Thyroid gland (tissue), 4 donors: Measurements from ENCODE around the gene CLIP4.

Experiments used
- CTCF ChIP-seq, 6 experiments: fragments of 200-600 bp in 3 of 6; fragments of 450-650 bp in 3 of 6; sonication (generic) in 3 of 6; IDR thresholded peaks; one replicate each; pipeline ENCODE4 v1.5.1; 2016 to 2019; ENCODE audit warnings: antibody characterized with exemption in 6 of 6, mild to moderate bottlenecking in 2 of 6, inconsistent platforms in 1 of 6, moderate library complexity in 1 of 6
- POLR2A ChIP-seq, 2 donors: fragments of 450-650 bp; IDR thresholded peaks; one replicate each; pipeline ENCODE4 v1.6.1; 2017; ENCODE audit warnings: antibody characterized with exemption in 2 of 2, mild to moderate bottlenecking in 2 of 2, moderate library complexity in 1 of 2

- no peak for TF ChIP-seq CTCF (IDR thresholded peaks at IDR 0.05)
- TF ChIP-seq POLR2A (IDR thresholded peaks at IDR 0.05), result no peak
These were observed 32.3 kb upstream of the CLIP4 start for GRCh38 chr2:29082804-29083495.
